Liver (tissue), 3 donors: ENCODE measurements around the gene GALNT17.
"Not testable (repeated sequence)": the region's sequence is repeated elsewhere in the genome, so short reads cannot be mapped to it uniquely, and the experiment has no call there.

Experiments used
- CTCF ChIP-seq: fragments of 150-350 bp; IDR thresholded peaks from 2 replicates; pipeline ENCODE4 v1.5.1; 2017; ENCODE audit warnings: improper control_type of control experiment, low read depth, low read length; ENCODE audit not compliant: missing input control
- TAF1 ChIP-seq: conservative IDR thresholded peaks from 2 replicates; pipeline ENCODE4 v1.6.1; 2016; ENCODE audit warnings: antibody characterized with exemption, mild to moderate bottlenecking
- donor health status: healthy.
- donor health status: healthy.

- not testable (repeated sequence) for TF ChIP-seq CTCF, TAF1
Measured at GRCh38 chr7:71209484-71209883, 77.5 kb downstream of the GALNT17 start.
